ENCODE data around the gene MSANTD3.
A peak's percentile ranks its signal among the peaks of the same experiment; 100 is the strongest.
"Not testable (repeated sequence)": the region's sequence is repeated elsewhere in the genome, so short reads cannot be mapped to it uniquely, and the experiment has no call there.

Gene MSANTD3

DNA sequence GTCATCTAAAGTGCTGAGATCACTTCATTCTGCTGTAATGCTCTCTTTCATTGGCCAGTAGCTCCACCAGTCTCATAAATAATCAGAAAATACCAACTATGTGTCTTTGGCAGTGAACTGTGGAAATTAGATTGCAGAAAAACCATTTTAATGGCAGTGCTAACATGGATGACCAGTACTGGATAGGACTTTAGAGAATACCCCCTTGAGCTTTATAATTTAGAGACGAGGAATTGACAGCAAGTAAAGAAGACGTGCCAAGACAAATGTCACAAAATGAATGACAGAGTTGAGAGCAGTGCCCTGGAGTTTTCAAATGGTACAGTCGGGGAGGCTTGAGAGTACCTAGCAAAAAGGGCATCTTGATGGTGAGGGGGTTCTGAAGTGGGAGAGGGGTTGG lies 5.8 kb downstream of the MSANTD3 start:
- H3K36me3 Mint-ChIP-seq (ENCODE audit: low read depth): peaks cover 17% of the 10 kb centered on the region
- TF ChIP-seq, protein P1, sequence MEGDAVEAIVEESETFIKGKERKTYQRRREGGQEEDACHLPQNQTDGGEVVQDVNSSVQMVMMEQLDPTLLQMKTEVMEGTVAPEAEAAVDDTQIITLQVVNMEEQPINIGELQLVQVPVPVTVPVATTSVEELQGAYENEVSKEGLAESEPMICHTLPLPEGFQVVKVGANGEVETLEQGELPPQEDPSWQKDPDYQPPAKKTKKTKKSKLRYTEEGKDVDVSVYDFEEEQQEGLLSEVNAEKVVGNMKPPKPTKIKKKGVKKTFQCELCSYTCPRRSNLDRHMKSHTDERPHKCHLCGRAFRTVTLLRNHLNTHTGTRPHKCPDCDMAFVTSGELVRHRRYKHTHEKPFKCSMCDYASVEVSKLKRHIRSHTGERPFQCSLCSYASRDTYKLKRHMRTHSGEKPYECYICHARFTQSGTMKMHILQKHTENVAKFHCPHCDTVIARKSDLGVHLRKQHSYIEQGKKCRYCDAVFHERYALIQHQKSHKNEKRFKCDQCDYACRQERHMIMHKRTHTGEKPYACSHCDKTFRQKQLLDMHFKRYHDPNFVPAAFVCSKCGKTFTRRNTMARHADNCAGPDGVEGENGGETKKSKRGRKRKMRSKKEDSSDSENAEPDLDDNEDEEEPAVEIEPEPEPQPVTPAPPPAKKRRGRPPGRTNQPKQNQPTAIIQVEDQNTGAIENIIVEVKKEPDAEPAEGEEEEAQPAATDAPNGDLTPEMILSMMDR (IDR thresholded peaks at IDR 0.05; ENCODE audit: unreplicated experiment in 3 of 3): no peak
- no peaks in the 10 kb centered on the region for H3K9me3 Mint-ChIP-seq
- peaks cover 27% of the 10 kb centered on the region for H3K4me1 Mint-ChIP-seq
- H3K27ac Mint-ChIP-seq: peak overlapping the region in 1 of 3 experiments; percentile 18
- no peaks in the 10 kb centered on the region for H3K27me3 Mint-ChIP-seq (ENCODE audit: low read depth)
- no peak overlapping the region for H3K4me3 Mint-ChIP-seq

GRCh38 chr9:100436571-100436970 lies 9.6 kb downstream of the MSANTD3 start:
- Mint-ChIP-seq H3K4me1 (peaks cover 20% of the 10 kb centered on the region), H3K9me3 (no peaks in the 10 kb centered on the region), H3K27ac (no peak overlapping the region), H3K36me3 (ENCODE audit: low read depth) (no peaks in the 10 kb centered on the region), H3K4me3 (no peak overlapping the region), H3K27me3 (ENCODE audit: low read depth) (no peaks in the 10 kb centered on the region)
- TF ChIP-seq, protein P1 (IDR thresholded peaks at IDR 0.05; ENCODE audit: unreplicated experiment in 3 of 3): no peak

- Mint-ChIP-seq H3K4me1 (peaks cover 26% of the 10 kb centered on the region), H3K9me3 (no peaks in the 10 kb centered on the region), H3K27ac (peak overlapping the region in 2 of 3 experiments; percentile 2 to 22), H3K27me3 (ENCODE audit: low read depth) (no peaks in the 10 kb centered on the region), H3K4me3 (no peak overlapping the region), H3K36me3 (ENCODE audit: low read depth) (peaks cover 7% of the 10 kb centered on the region)
- TF ChIP-seq, protein P1 (IDR thresholded peaks at IDR 0.05; ENCODE audit: unreplicated experiment in 3 of 3): peak; percentile 84 to 88 (median 87)
These were observed 11.2 kb downstream of the MSANTD3 start for GRCh38 chr9:100437860-100438805.

DNA sequence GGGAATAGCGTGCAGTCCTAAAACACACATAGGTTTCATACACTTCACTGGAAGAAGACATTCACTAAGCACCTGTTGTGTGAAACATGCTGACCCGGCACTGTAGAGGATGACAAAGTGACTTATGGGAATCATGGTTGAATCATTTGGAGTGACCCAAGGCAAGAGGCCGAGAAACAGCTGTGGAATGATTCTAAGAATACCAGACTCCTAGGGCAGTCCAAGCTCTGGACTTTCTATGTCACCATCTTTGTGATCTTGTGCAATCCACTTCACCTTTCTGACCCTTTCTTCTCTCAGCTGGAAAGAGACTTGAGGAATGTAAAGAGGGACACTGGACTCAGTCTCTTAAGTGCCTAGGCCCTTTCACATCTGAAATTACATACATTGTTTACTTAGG lies 13.1 kb downstream of the MSANTD3 start:
- H3K27me3 Mint-ChIP-seq (ENCODE audit: low read depth): no peaks in the 10 kb centered on the region
- peak overlapping the region; percentile 49 to 74 (median 57) for H3K27ac Mint-ChIP-seq
- no peaks in the 10 kb centered on the region for H3K9me3 Mint-ChIP-seq
- no peak overlapping the region for H3K4me3 Mint-ChIP-seq
- peaks cover 10% of the 10 kb centered on the region for H3K36me3 Mint-ChIP-seq (ENCODE audit: low read depth)
- peaks cover 32% of the 10 kb centered on the region for H3K4me1 Mint-ChIP-seq
- TF ChIP-seq, protein P1 (IDR thresholded peaks at IDR 0.05; ENCODE audit: unreplicated experiment in 3 of 3): no peak

GRCh38 chr9:100440487-100440886 lies 13.5 kb downstream of the MSANTD3 start:
- Mint-ChIP-seq H3K27ac (peak overlapping the region; percentile 49 to 74 (median 57)), H3K4me1 (peaks cover 32% of the 10 kb centered on the region), H3K36me3 (ENCODE audit: low read depth) (peaks cover 10% of the 10 kb centered on the region)
- H3K27me3 Mint-ChIP-seq (ENCODE audit: low read depth); H3K4me3 Mint-ChIP-seq; H3K9me3 Mint-ChIP-seq: not testable (repeated sequence)

DNA sequence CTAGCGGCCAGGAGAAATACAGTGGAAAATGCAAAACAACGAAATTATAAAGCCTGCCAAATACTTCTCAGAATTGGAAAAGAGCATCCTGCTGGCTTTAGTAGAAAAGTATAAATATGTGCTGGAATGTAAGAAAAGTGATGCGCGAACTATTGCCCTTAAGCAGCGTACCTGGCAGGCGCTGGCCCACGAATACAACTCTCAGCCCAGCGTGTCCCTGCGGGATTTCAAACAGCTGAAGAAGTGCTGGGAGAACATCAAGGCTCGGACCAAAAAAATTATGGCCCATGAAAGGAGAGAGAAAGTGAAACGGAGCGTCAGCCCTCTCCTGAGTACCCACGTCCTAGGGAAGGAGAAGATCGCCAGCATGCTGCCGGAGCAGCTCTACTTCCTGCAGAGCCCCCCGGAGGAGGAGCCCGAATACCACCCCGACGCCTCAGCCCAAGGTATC lies 15.0 kb downstream of the MSANTD3 start:
- no peaks in the 10 kb centered on the region for H3K27me3 Mint-ChIP-seq (ENCODE audit: low read depth)
- peak overlapping the region in 2 of 3 experiments; percentile 46 to 81 for H3K4me3 Mint-ChIP-seq
- peak overlapping the region; percentile 79 to 89 (median 86) for H3K27ac Mint-ChIP-seq
- H3K4me1 Mint-ChIP-seq: peaks cover 32% of the 10 kb centered on the region
- peaks cover 18% of the 10 kb centered on the region for H3K36me3 Mint-ChIP-seq (ENCODE audit: low read depth)
- TF ChIP-seq, protein P1 (IDR thresholded peaks at IDR 0.05; ENCODE audit: unreplicated experiment in 3 of 3): no peak
- H3K9me3 Mint-ChIP-seq: no peaks in the 10 kb centered on the region
